ACC112 (cell line): Measurements from ENCODE around the gene BTBD9.
A peak's percentile ranks its signal among the peaks of the same experiment; 100 is the strongest.

ENCODE experiments used
- H2AFZ ChIP-seq: fragments of 200-600 bp; sonication (generic); one replicate; pipeline ENCODE4 v1.6.0; 2017; ENCODE audit warnings: antibody characterized with exemption, low read length; ENCODE audit not compliant: unreplicated experiment
- H3K27ac ChIP-seq: fragments of 200-600 bp; sonication (generic); 2 replicates; pipeline ENCODE4 v1.5.1; 2014; ENCODE audit warnings: low read depth, mild to moderate bottlenecking, antibody characterized with exemption, low read length, moderate library complexity
- H3K27me3 ChIP-seq: fragments of 200-600 bp; sonication (generic); 2 replicates; pipeline ENCODE4 v1.6.1; 2014; ENCODE audit warnings: mild to moderate bottlenecking, antibody characterized with exemption, low read length, moderate library complexity, mixed read lengths; ENCODE audit not compliant: insufficient read depth
- H3K36me3 ChIP-seq: fragments of 200-600 bp; sonication (generic); 2 replicates; pipeline ENCODE4 v1.6.1; 2016; ENCODE audit warnings: mild to moderate bottlenecking, antibody characterized with exemption, low read length, moderate library complexity, mixed read lengths; ENCODE audit not compliant: insufficient read depth
- H3K4me1 ChIP-seq: fragments of 200-600 bp; sonication (generic); one replicate; pipeline ENCODE4 v1.6.1; 2016; ENCODE audit warnings: low read length, mixed read lengths; ENCODE audit not compliant: insufficient read depth, unreplicated experiment, control insufficient read depth
- H3K4me3 ChIP-seq: fragments of 200-600 bp; sonication (generic); 2 replicates; pipeline ENCODE4 v1.5.1; 2014; ENCODE audit warnings: mild to moderate bottlenecking, low read depth, low read length
- H3K79me2 ChIP-seq: fragments of 200-600 bp; sonication (generic); one replicate; pipeline ENCODE4 v1.6.0; 2016; ENCODE audit warnings: low read length; ENCODE audit not compliant: control insufficient read depth, unreplicated experiment, insufficient read depth

BTBD9 gene

GRCh38 chr6:38649744-38650143, 10.0 kb upstream of the BTBD9 start:
- H3K4me1 ChIP-seq: no peaks in the 10 kb centered on the region
- no peak overlapping the region for H3K4me3 ChIP-seq
- H3K79me2 ChIP-seq: no peaks in the 10 kb centered on the region

GRCh38 chr6:38648629-38649028, 8.9 kb upstream of the BTBD9 start:
- no peak overlapping the region for H3K27ac ChIP-seq

More at GRCh38 chr6:38649744-38650143, 10.0 kb upstream of the BTBD9 start:
- Histone ChIP-seq H3K36me3 (peaks cover 3% of the 10 kb centered on the region; the same call in 1 of the 2 replicates), H3K27ac (no peak overlapping the region), H2AFZ (no peak overlapping the region), H3K27me3 (no peaks in the 10 kb centered on the region)

GRCh38 chr6:38646166-38646878, 6.6 kb upstream of the BTBD9 start:
- Histone ChIP-seq H3K4me3 (no peak overlapping the region), H3K27ac (no peak overlapping the region)

More at GRCh38 chr6:38648629-38649028, 8.9 kb upstream of the BTBD9 start:
- no peaks in the 10 kb centered on the region for H3K79me2 ChIP-seq
- H2AFZ ChIP-seq: no peak overlapping the region
- peaks cover 3% of the 10 kb centered on the region; the same call in 1 of the 2 replicates for H3K36me3 ChIP-seq
- H3K27me3 ChIP-seq: no peaks in the 10 kb centered on the region
- H3K4me3 ChIP-seq: no peak overlapping the region
- no peaks in the 10 kb centered on the region for H3K4me1 ChIP-seq

GRCh38 chr6:38644951-38645350, 5.2 kb upstream of the BTBD9 start:
- H3K4me1 ChIP-seq: peaks cover 5% of the 10 kb centered on the region
- H3K4me3 ChIP-seq: no peak overlapping the region
- no peaks in the 10 kb centered on the region for H3K27me3 ChIP-seq
- H3K79me2 ChIP-seq: peaks cover 13% of the 10 kb centered on the region
- H3K36me3 ChIP-seq: no peaks in the 10 kb centered on the region
- H3K27ac ChIP-seq: no peak overlapping the region
- H2AFZ ChIP-seq: no peak overlapping the region

More at GRCh38 chr6:38646166-38646878, 6.6 kb upstream of the BTBD9 start:
- no peak overlapping the region for H2AFZ ChIP-seq
- H3K79me2 ChIP-seq: peaks cover 7% of the 10 kb centered on the region
- no peaks in the 10 kb centered on the region for H3K27me3 ChIP-seq
- peaks cover 2% of the 10 kb centered on the region; the same call in 1 of the 2 replicates for H3K36me3 ChIP-seq
- H3K4me1 ChIP-seq: peaks cover under 1% of the 10 kb centered on the region

- H3K79me2 ChIP-seq: peaks cover 17% of the 10 kb centered on the region
- peak overlapping the region; percentile 94 for H3K4me3 ChIP-seq
- H3K36me3 ChIP-seq: no peaks in the 10 kb centered on the region
- peak overlapping the region; percentile 99 for H2AFZ ChIP-seq
- H3K27me3 ChIP-seq: no peaks in the 10 kb centered on the region
- peaks cover 9% of the 10 kb centered on the region for H3K4me1 ChIP-seq
- peak overlapping the region; percentile 80 for H3K27ac ChIP-seq
Measured at GRCh38 chr6:38640216-38640909, 634 bp upstream of the BTBD9 start.

GRCh38 chr6:38638941-38639497, 710 bp downstream of the BTBD9 start:
- Histone ChIP-seq H3K36me3 (no peaks in the 10 kb centered on the region), H3K27me3 (no peaks in the 10 kb centered on the region), H3K27ac (peak overlapping the region; percentile 80; the same call in 1 of the 2 replicates), H3K4me1 (peaks cover 18% of the 10 kb centered on the region), H3K79me2 (peaks cover 17% of the 10 kb centered on the region), H2AFZ (peak overlapping the region; percentile 99), H3K4me3 (peak overlapping the region; percentile 94)

GRCh38 chr6:38637756-38638155, 2.0 kb downstream of the BTBD9 start:
- Histone ChIP-seq H3K4me1 (peaks cover 18% of the 10 kb centered on the region), H3K4me3 (no peak overlapping the region), H2AFZ (no peak overlapping the region), H3K27me3 (no peaks in the 10 kb centered on the region), H3K36me3 (no peaks in the 10 kb centered on the region), H3K27ac (no peak overlapping the region), H3K79me2 (peaks cover 22% of the 10 kb centered on the region)

GRCh38 chr6:38636027-38636426, 3.7 kb downstream of the BTBD9 start:
- no peaks in the 10 kb centered on the region for H3K36me3 ChIP-seq
- no peak overlapping the region for H3K27ac ChIP-seq
- H2AFZ ChIP-seq: no peak overlapping the region
- no peak overlapping the region for H3K4me3 ChIP-seq
- no peaks in the 10 kb centered on the region for H3K27me3 ChIP-seq
- peaks cover 15% of the 10 kb centered on the region for H3K4me1 ChIP-seq
- H3K79me2 ChIP-seq: peaks cover 12% of the 10 kb centered on the region

GRCh38 chr6:38634518-38634917, 5.2 kb downstream of the BTBD9 start:
- Histone ChIP-seq H3K27ac (no peak overlapping the region), H3K36me3 (no peaks in the 10 kb centered on the region), H2AFZ (no peak overlapping the region), H3K4me3 (no peak overlapping the region), H3K27me3 (no peaks in the 10 kb centered on the region), H3K79me2 (peaks cover 8% of the 10 kb centered on the region), H3K4me1 (peaks cover 13% of the 10 kb centered on the region)

GRCh38 chr6:38632490-38632889, 7.2 kb downstream of the BTBD9 start:
- no peaks in the 10 kb centered on the region for H3K36me3 ChIP-seq
- no peaks in the 10 kb centered on the region for H3K27me3 ChIP-seq
- H2AFZ ChIP-seq: no peak overlapping the region
- no peak overlapping the region for H3K4me3 ChIP-seq
- H3K79me2 ChIP-seq: peaks cover 4% of the 10 kb centered on the region
- no peak overlapping the region for H3K27ac ChIP-seq
- H3K4me1 ChIP-seq: peaks cover 10% of the 10 kb centered on the region
